Measurements from ENCODE around the gene ABCF1.

- TF ChIP-seq EP300 (IDR thresholded peaks at IDR 0.05) (no peak), CTCF (IDR thresholded peaks at IDR 0.05) (no peak), POLR2A (IDR thresholded peaks at IDR 0.05) (no peak)
These were observed 8.5 kb upstream of the ABCF1 start for GRCh38 chr6:30562470-30563425.

Data from tibial nerve (tissue), 4 donors.